ENCODE data around the gene ZNF536. TPM values are rescaled to one million over a fixed set of nuclear protein-coding genes. Genes with fewer than 3 reads are reported as not detected.

The ZNF536 gene
- total and polyA plus RNA-seq, 12 donors = 2.3 to 10.8 (median 6.4) TPM

DNA sequence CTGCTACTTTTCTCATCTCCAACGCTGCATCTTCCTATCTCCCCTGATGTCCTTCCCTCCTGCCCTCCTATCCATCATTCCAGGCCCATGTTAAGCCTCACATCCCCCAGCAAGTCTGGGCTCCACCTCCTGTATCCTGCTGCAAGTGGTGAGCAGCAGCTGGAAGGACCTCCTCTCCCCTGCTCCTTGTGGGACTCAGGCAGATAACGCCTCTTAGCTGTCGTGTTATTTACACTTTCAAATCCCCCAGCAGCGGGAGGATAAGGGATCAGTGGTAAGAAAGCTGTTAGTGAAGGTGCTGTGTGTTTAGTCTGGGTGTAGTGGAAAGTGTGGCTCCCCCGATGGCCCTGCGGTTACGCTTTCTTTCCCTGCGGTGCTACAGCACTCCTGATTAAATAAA is 211.9 kb downstream of the ZNF536 start:
- H3K9me3 ChIP-seq (replicated peaks in 1 of 3) = no peaks in the 10 kb centered on the region
- H3K4me3 ChIP-seq = no peak overlapping the region
- H3K36me3 ChIP-seq (replicated peaks in 1 of 2) = no peaks in the 10 kb centered on the region
- TF ChIP-seq POLR2A (IDR thresholded peaks at IDR 0.05) = no peak
- TF ChIP-seq, protein P1, sequence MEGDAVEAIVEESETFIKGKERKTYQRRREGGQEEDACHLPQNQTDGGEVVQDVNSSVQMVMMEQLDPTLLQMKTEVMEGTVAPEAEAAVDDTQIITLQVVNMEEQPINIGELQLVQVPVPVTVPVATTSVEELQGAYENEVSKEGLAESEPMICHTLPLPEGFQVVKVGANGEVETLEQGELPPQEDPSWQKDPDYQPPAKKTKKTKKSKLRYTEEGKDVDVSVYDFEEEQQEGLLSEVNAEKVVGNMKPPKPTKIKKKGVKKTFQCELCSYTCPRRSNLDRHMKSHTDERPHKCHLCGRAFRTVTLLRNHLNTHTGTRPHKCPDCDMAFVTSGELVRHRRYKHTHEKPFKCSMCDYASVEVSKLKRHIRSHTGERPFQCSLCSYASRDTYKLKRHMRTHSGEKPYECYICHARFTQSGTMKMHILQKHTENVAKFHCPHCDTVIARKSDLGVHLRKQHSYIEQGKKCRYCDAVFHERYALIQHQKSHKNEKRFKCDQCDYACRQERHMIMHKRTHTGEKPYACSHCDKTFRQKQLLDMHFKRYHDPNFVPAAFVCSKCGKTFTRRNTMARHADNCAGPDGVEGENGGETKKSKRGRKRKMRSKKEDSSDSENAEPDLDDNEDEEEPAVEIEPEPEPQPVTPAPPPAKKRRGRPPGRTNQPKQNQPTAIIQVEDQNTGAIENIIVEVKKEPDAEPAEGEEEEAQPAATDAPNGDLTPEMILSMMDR (IDR thresholded peaks at IDR 0.05) = no peak
- DNase-seq = no peak
- H3K4me1 ChIP-seq (replicated peaks in 1 of 2) = no peaks in the 10 kb centered on the region
- intact Hi-C loops (cut with DNase I) = no loop called here
- no peaks in the 10 kb centered on the region for H3K27me3 ChIP-seq
- no peak overlapping the region for H3K27ac ChIP-seq
- WGBS, 4 donors = 59 to 65% (median 63%) methylated on average over 8 of the region's 8 CpGs

GRCh38 chr19:30587869-30588268 is 215.7 kb downstream of the ZNF536 start:
- H3K27me3 ChIP-seq = no peaks in the 10 kb centered on the region
- H3K27ac ChIP-seq = no peak overlapping the region
- H3K4me1 ChIP-seq (replicated peaks in 1 of 2) = no peaks in the 10 kb centered on the region
- TF ChIP-seq POLR2A (IDR thresholded peaks at IDR 0.05) = no peak
- TF ChIP-seq, protein P1 (IDR thresholded peaks at IDR 0.05) = no peak
- intact Hi-C loops (cut with DNase I) = no loop called here
- no peaks in the 10 kb centered on the region for H3K9me3 ChIP-seq (replicated peaks in 1 of 3)
- 70 to 77% (median 76%) methylated on average over 4 to 5 of the region's 5 CpGs for WGBS, 4 donors
- DNase-seq = no peak
- no peak overlapping the region for H3K4me3 ChIP-seq
- H3K36me3 ChIP-seq (replicated peaks in 1 of 2) = no peaks in the 10 kb centered on the region

DNA sequence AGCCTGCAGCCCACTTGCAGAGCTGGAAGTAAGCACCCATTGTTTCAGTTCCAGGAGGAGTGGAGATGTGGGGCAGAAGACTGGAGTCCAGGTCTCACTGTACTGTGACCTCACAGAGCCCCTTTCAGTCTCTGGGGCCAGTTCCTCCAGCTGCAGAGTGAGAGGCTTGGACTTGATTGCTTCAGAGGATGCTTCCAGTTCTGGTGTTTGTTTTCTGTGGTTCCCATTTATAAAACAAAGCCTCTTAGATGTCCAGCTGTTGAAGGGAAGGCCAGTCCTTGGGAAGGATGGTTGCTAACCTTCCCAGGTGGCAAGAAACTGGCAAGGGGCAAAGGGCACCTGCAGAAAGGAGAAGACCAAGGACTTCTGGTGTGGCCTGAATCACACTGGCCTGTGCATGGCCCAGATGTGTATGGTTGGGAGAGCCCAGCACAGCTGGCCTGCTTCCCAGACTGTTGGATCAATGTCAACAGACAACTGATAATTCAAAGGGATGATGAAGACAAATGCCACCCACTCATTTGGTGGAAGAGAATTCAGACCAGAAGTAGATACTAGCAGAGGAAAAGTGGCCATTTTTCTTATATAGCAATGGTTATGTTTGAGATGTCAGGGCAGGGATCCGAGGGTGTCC is 218.5 kb downstream of the ZNF536 start:
- no peaks in the 10 kb centered on the region for H3K27me3 ChIP-seq
- H3K9me3 ChIP-seq (replicated peaks in 1 of 3) = no peaks in the 10 kb centered on the region
- no peak overlapping the region for H3K27ac ChIP-seq
- intact Hi-C loops (cut with DNase I) = no loop called here
- H3K36me3 ChIP-seq (replicated peaks in 1 of 2) = no peaks in the 10 kb centered on the region
- 56 to 80% (median 73%) methylated on average over 1 of the region's 1 CpG for WGBS, 4 donors
- TF ChIP-seq, protein P1 (IDR thresholded peaks at IDR 0.05) = no peak
- TF ChIP-seq POLR2A (IDR thresholded peaks at IDR 0.05) = no peak
- H3K4me3 ChIP-seq = no peak overlapping the region
- peak in 3 of 7 donors; percentile 20 to 29 (median 28) for DNase-seq
- H3K4me1 ChIP-seq (replicated peaks in 1 of 2) = no peaks in the 10 kb centered on the region

GRCh38 chr19:30593356-30593755 is 221.2 kb downstream of the ZNF536 start:
- intact Hi-C loops (cut with DNase I) = no loop called here
- 77 to 87% (median 84%) methylated on average over 5 of the region's 5 CpGs for WGBS, 4 donors
- Histone ChIP-seq H3K27me3 (no peaks in the 10 kb centered on the region), H3K4me3 (no peak overlapping the region), H3K36me3 (replicated peaks in 1 of 2) (no peaks in the 10 kb centered on the region), H3K4me1 (replicated peaks in 1 of 2) (no peaks in the 10 kb centered on the region), H3K9me3 (replicated peaks in 1 of 3) (no peaks in the 10 kb centered on the region), H3K27ac (no peak overlapping the region)
- no peak for TF ChIP-seq POLR2A (IDR thresholded peaks at IDR 0.05)
- TF ChIP-seq, protein P1 (IDR thresholded peaks at IDR 0.05) = no peak
- DNase-seq = no peak
